HG03558 (cell line): Measurements from ENCODE around the gene AP2A2.
"Not testable (repeated sequence)": the region's sequence is repeated elsewhere in the genome, so short reads cannot be mapped to it uniquely, and the experiment has no call there.

ENCODE experiments used
- ATAC-seq: cut with Tn5 transposase; IDR thresholded peaks from one replicate; pipeline ENCODE4 v1.9.1; 2021; ENCODE audit warnings: moderate number of reproducible peaks; ENCODE audit not compliant: unreplicated experiment; ENCODE audit errors: extremely low read depth

AP2A2 gene

GRCh38 chr11:971092-971690 lies 45.5 kb downstream of the AP2A2 start:
- no peak for ATAC-seq

- ATAC-seq: no peak
Observed at GRCh38 chr11:971731-972365, 46.2 kb downstream of the AP2A2 start.

- ATAC-seq: no peak
Observed at GRCh38 chr11:972523-973211, 47.0 kb downstream of the AP2A2 start.

GRCh38 chr11:973237-973636 lies 47.6 kb downstream of the AP2A2 start:
- no peak for ATAC-seq

- not testable (repeated sequence) for ATAC-seq
Observed at GRCh38 chr11:975376-975775, 49.7 kb downstream of the AP2A2 start.

- no peak for ATAC-seq
Observed at GRCh38 chr11:975827-976226, 50.2 kb downstream of the AP2A2 start.

GRCh38 chr11:976431-977160 lies 50.9 kb downstream of the AP2A2 start:
- ATAC-seq: no peak

GRCh38 chr11:977830-978720 lies 52.4 kb downstream of the AP2A2 start:
- ATAC-seq: no peak

GRCh38 chr11:978781-979180 lies 53.1 kb downstream of the AP2A2 start:
- no peak for ATAC-seq

- ATAC-seq: no peak
Observed at GRCh38 chr11:980438-981357, 55.0 kb downstream of the AP2A2 start.

GRCh38 chr11:981764-982163 lies 56.1 kb downstream of the AP2A2 start:
- ATAC-seq: no peak

- no peak for ATAC-seq
Observed at GRCh38 chr11:984546-984945, 58.9 kb downstream of the AP2A2 start.

GRCh38 chr11:985406-985805 lies 59.7 kb downstream of the AP2A2 start:
- no peak for ATAC-seq

GRCh38 chr11:985848-986247 lies 60.2 kb downstream of the AP2A2 start:
- no peak for ATAC-seq

- no peak for ATAC-seq
Observed at GRCh38 chr11:986270-986951, 60.7 kb downstream of the AP2A2 start.

- no peak for ATAC-seq
Observed at GRCh38 chr11:986952-987305, 61.3 kb downstream of the AP2A2 start.

GRCh38 chr11:987671-988070 lies 62.0 kb downstream of the AP2A2 start:
- ATAC-seq: no peak

GRCh38 chr11:990101-990500 lies 64.4 kb downstream of the AP2A2 start:
- no peak for ATAC-seq

- no peak for ATAC-seq
Observed at GRCh38 chr11:991034-991433, 65.4 kb downstream of the AP2A2 start.
